ENCODE data around the gene REXO4.

GRCh38 chr9:133361507-133362092 lies 56.2 kb downstream of the REXO4 start:
- TF ChIP-seq RBFOX2 (IDR thresholded peaks at IDR 0.05; ENCODE audit: low read depth, low read length) (no peak), JUND (CRISPR knock-in tag; IDR thresholded peaks at IDR 0.05) (no peak), SMC3 (IDR thresholded peaks at IDR 0.05; ENCODE audit: low read length) (no peak), ZFP91 (CRISPR knock-in tag; IDR thresholded peaks at IDR 0.05; ENCODE audit: borderline replicate concordance) (no peak), HMGXB4 (CRISPR knock-in tag; IDR thresholded peaks at IDR 0.05; ENCODE audit: borderline replicate concordance in 1 of 2, low read depth in 1 of 2) (no peak), ZNF563 (CRISPR knock-in tag; IDR thresholded peaks at IDR 0.05) (no peak), CTCF (CRISPR knock-in tag; IDR thresholded peaks at IDR 0.05) (no peak), IKZF1 (IDR thresholded peaks at IDR 0.05) (no peak), ZNF431 (CRISPR knock-in tag; IDR thresholded peaks at IDR 0.05; ENCODE audit: borderline replicate concordance, low read depth) (no peak), PRDM10 (CRISPR knock-in tag; IDR thresholded peaks at IDR 0.05; ENCODE audit: low read depth) (no peak), POLR2A (IDR thresholded peaks at IDR 0.05; ENCODE audit: insufficient read depth in 1 of 2, low read depth in 2 of 2, low read length in 2 of 2) (no peak; a peak in 1 of 4 replicates), TAF1 (CRISPR knock-in tag; IDR thresholded peaks at IDR 0.05) (no peak), MAX (IDR thresholded peaks at IDR 0.05) (no peak)
